HG03045 (cell line): Measurements from ENCODE around the gene EIF4A2.
"Not testable (repeated sequence)": the region's sequence is repeated elsewhere in the genome, so short reads cannot be mapped to it uniquely, and the experiment has no call there.

Source experiments
- ATAC-seq: cut with Tn5 transposase; IDR thresholded peaks from one replicate; pipeline ENCODE4 v1.9.1; 2021; ENCODE audit warnings: mild to moderate bottlenecking, moderate library complexity; ENCODE audit not compliant: unreplicated experiment

EIF4A2 gene

GRCh38 chr3:186784820-186785494 lies 1.6 kb downstream of the EIF4A2 start:
- no peak for ATAC-seq

- ATAC-seq, result no peak
Measured at GRCh38 chr3:186785495-186786018, 2.2 kb downstream of the EIF4A2 start.

GRCh38 chr3:186786922-186787321 lies 3.5 kb downstream of the EIF4A2 start:
- no peak for ATAC-seq

GRCh38 chr3:186787642-186788481 lies 4.5 kb downstream of the EIF4A2 start:
- ATAC-seq, result no peak

GRCh38 chr3:186788482-186789370 lies 5.3 kb downstream of the EIF4A2 start:
- ATAC-seq, result no peak

GRCh38 chr3:186789554-186790260 lies 6.3 kb downstream of the EIF4A2 start:
- no peak for ATAC-seq

- no peak for ATAC-seq
Measured at GRCh38 chr3:186790261-186790981, 7.0 kb downstream of the EIF4A2 start.

GRCh38 chr3:186798239-186798874 lies 15.0 kb downstream of the EIF4A2 start:
- ATAC-seq, result no peak

- no peak for ATAC-seq
Measured at GRCh38 chr3:186800285-186800684, 16.9 kb downstream of the EIF4A2 start.

- no peak for ATAC-seq
Measured at GRCh38 chr3:186802701-186803100, 19.3 kb downstream of the EIF4A2 start.

- ATAC-seq, result not testable (repeated sequence)
Measured at GRCh38 chr3:186803447-186803846, 20.1 kb downstream of the EIF4A2 start.

- ATAC-seq, result peak; percentile 95
Measured at GRCh38 chr3:186806089-186807055, 23.0 kb downstream of the EIF4A2 start, which contains the start of gene RFC4. Gene RFC4 (minus strand): TSS chr3:186806482. CDS start chr3:186804713, 1,769 bp downstream.

GRCh38 chr3:186807231-186807630 lies 23.9 kb downstream of the EIF4A2 start:
- ATAC-seq, result no peak

- ATAC-seq, result no peak
Measured at GRCh38 chr3:186810336-186810996, 27.1 kb downstream of the EIF4A2 start.

GRCh38 chr3:186811313-186811712 lies 27.9 kb downstream of the EIF4A2 start:
- not testable (repeated sequence) for ATAC-seq

- no peak for ATAC-seq
Measured at GRCh38 chr3:186814100-186814499, 30.7 kb downstream of the EIF4A2 start.

- no peak for ATAC-seq
Measured at GRCh38 chr3:186815435-186815834, 32.1 kb downstream of the EIF4A2 start.
